H1 (cell line): ENCODE results near the gene MXD1. TPM values are rescaled to one million over a fixed set of nuclear protein-coding genes. Genes with fewer than 3 reads are reported as not detected.

Experiments
- EP300 ChIP-seq, 2 experiments: IDR thresholded peaks; 1 replicate in 1 of 2; 2 replicates in 1 of 2; pipeline ENCODE4 v1.6.1; 2011 to 2012; ENCODE audit warnings: low read depth in 2 of 2, low read length in 2 of 2, mild to moderate bottlenecking in 2 of 2, borderline replicate concordance in 1 of 2, inconsistent platforms in 1 of 2, moderate library complexity in 1 of 2
- EZH2 ChIP-seq: fragments of 200-600 bp; sonication (generic); IDR thresholded peaks from 2 replicates; pipeline ENCODE4 v1.7.1; 2012; ENCODE audit warnings: low read depth, mild to moderate bottlenecking, moderate library complexity, low read length, inconsistent platforms; ENCODE audit not compliant: severe bottlenecking
- NRF1 ChIP-seq: IDR thresholded peaks from 2 replicates; pipeline ENCODE4 v1.6.1; 2011; ENCODE audit warnings: mild to moderate bottlenecking, low read depth, low read length, improper control_type of control experiment
- SAP30 ChIP-seq: fragments of 300-600 bp; sonication (generic); IDR thresholded peaks from 2 replicates; pipeline ENCODE4 v1.7.1; 2012; ENCODE audit warnings: low read length, moderate library complexity, mild to moderate bottlenecking, inconsistent platforms; ENCODE audit not compliant: insufficient read depth, insufficient replicate concordance
- SIRT6 ChIP-seq: IDR thresholded peaks from one replicate; pipeline ENCODE4 v1.7.1; 2012; ENCODE audit warnings: low read length, inconsistent platforms
- SP2 ChIP-seq: IDR thresholded peaks from 2 replicates; pipeline ENCODE4 v1.6.1; 2012; ENCODE audit warnings: mild to moderate bottlenecking, low read length, inconsistent platforms
- SUZ12 ChIP-seq: fragments of 200-600 bp; sonication (generic); IDR thresholded peaks from 2 replicates; pipeline ENCODE4 v1.6.1; 2012; ENCODE audit warnings: mild to moderate bottlenecking, inconsistent platforms, low read length, moderate library complexity, mixed read lengths
- polyA plus RNA-seq, 7 experiments: library from polyadenylated mRNA; depleted of rRNA in 3 of 7; stranded (reverse) in 5 of 7; unstranded in 2 of 7; fragments of >200 nt in 5 of 7; fragments of 200-250 nt in 2 of 7; gene quantifications; 1 replicate in 5 of 7; 2 replicates in 1 of 7; 4 replicates in 1 of 7; pipeline versions ENCODE4 v1.2.1 to v1.2.3, GENCODE V29; 2011 to 2013; ENCODE audit warnings: missing spikeins in 2 of 7, mixed read lengths in 2 of 7
- total RNA-seq: library from RNA; stranded (reverse); fragmentation: NEBNext Ultra II Directional; extraction: Animal tissue kit (Norgen Biotek cat#: 25700); gene quantifications from 2 replicates; pipeline ENCODE4 v1.2.1, GENCODE V29; 2021
- TF ChIP-seq, protein P1 (sequence below): fragments of 300-600 bp; sonication (generic); IDR thresholded peaks from 2 replicates; pipeline ENCODE4 v1.7.1; 2012; ENCODE audit warnings: low read length, moderate library complexity, mild to moderate bottlenecking, inconsistent platforms; ENCODE audit not compliant: insufficient replicate concordance

Gene MXD1
- total and polyA plus RNA-seq, 2 of the 8 experiments (the other 6 are each of a cell fraction or from before 2014, with no cell fraction given) = 1.6 to 2.6 TPM

DNA sequence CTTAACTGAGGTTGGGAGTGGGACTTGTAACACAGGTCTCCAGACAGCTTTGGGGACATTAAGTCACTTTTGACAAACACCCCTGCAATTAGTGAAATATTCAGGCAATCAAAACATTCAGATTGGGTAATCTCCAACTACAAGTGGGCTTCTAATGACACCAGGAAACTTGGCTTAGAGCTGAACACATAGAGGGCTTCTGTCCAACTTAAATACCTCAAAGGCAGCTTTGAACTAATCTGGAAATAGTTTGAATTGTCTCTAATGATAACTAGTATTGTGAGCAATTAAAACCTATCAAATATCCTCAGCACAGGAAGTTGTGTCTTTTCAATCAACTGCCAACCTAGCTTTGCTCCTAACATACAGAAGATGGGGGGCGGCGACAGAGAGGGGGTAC is 51.6 kb downstream of the MXD1 start (continued):
- TF ChIP-seq NRF1 = no peak
- no peak for TF ChIP-seq SP2
- TF ChIP-seq SAP30 = no peak
- TF ChIP-seq EZH2 = no peak
- TF ChIP-seq, protein P1, sequence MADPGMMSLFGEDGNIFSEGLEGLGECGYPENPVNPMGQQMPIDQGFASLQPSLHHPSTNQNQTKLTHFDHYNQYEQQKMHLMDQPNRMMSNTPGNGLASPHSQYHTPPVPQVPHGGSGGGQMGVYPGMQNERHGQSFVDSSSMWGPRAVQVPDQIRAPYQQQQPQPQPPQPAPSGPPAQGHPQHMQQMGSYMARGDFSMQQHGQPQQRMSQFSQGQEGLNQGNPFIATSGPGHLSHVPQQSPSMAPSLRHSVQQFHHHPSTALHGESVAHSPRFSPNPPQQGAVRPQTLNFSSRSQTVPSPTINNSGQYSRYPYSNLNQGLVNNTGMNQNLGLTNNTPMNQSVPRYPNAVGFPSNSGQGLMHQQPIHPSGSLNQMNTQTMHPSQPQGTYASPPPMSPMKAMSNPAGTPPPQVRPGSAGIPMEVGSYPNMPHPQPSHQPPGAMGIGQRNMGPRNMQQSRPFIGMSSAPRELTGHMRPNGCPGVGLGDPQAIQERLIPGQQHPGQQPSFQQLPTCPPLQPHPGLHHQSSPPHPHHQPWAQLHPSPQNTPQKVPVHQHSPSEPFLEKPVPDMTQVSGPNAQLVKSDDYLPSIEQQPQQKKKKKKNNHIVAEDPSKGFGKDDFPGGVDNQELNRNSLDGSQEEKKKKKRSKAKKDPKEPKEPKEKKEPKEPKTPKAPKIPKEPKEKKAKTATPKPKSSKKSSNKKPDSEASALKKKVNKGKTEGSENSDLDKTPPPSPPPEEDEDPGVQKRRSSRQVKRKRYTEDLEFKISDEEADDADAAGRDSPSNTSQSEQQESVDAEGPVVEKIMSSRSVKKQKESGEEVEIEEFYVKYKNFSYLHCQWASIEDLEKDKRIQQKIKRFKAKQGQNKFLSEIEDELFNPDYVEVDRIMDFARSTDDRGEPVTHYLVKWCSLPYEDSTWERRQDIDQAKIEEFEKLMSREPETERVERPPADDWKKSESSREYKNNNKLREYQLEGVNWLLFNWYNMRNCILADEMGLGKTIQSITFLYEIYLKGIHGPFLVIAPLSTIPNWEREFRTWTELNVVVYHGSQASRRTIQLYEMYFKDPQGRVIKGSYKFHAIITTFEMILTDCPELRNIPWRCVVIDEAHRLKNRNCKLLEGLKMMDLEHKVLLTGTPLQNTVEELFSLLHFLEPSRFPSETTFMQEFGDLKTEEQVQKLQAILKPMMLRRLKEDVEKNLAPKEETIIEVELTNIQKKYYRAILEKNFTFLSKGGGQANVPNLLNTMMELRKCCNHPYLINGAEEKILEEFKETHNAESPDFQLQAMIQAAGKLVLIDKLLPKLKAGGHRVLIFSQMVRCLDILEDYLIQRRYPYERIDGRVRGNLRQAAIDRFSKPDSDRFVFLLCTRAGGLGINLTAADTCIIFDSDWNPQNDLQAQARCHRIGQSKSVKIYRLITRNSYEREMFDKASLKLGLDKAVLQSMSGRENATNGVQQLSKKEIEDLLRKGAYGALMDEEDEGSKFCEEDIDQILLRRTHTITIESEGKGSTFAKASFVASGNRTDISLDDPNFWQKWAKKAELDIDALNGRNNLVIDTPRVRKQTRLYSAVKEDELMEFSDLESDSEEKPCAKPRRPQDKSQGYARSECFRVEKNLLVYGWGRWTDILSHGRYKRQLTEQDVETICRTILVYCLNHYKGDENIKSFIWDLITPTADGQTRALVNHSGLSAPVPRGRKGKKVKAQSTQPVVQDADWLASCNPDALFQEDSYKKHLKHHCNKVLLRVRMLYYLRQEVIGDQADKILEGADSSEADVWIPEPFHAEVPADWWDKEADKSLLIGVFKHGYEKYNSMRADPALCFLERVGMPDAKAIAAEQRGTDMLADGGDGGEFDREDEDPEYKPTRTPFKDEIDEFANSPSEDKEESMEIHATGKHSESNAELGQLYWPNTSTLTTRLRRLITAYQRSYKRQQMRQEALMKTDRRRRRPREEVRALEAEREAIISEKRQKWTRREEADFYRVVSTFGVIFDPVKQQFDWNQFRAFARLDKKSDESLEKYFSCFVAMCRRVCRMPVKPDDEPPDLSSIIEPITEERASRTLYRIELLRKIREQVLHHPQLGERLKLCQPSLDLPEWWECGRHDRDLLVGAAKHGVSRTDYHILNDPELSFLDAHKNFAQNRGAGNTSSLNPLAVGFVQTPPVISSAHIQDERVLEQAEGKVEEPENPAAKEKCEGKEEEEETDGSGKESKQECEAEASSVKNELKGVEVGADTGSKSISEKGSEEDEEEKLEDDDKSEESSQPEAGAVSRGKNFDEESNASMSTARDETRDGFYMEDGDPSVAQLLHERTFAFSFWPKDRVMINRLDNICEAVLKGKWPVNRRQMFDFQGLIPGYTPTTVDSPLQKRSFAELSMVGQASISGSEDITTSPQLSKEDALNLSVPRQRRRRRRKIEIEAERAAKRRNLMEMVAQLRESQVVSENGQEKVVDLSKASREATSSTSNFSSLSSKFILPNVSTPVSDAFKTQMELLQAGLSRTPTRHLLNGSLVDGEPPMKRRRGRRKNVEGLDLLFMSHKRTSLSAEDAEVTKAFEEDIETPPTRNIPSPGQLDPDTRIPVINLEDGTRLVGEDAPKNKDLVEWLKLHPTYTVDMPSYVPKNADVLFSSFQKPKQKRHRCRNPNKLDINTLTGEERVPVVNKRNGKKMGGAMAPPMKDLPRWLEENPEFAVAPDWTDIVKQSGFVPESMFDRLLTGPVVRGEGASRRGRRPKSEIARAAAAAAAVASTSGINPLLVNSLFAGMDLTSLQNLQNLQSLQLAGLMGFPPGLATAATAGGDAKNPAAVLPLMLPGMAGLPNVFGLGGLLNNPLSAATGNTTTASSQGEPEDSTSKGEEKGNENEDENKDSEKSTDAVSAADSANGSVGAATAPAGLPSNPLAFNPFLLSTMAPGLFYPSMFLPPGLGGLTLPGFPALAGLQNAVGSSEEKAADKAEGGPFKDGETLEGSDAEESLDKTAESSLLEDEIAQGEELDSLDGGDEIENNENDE = no peak
- no peak for TF ChIP-seq SIRT6
- no peak for TF ChIP-seq EP300 (IDR thresholded peaks at IDR 0.05; ENCODE audit: borderline replicate concordance in 1 of 2, low read depth in 2 of 2, low read length in 2 of 2)
- TF ChIP-seq SUZ12 = no peak
- TF ChIP-seq, all 59 proteins: peak for 0
